ENCODE measurements around the gene WDR7.
A peak's percentile ranks its signal among the peaks of the same experiment; 100 is the strongest.

Gene WDR7

GRCh38 chr18:56722518-56722917 lies 71.4 kb downstream of the WDR7 start:
- DNase-seq (ENCODE audit: low spot score) = no peak

GRCh38 chr18:56723068-56723467 lies 71.9 kb downstream of the WDR7 start:
- no peak for DNase-seq (ENCODE audit: low spot score)

GRCh38 chr18:56723706-56724105 lies 72.5 kb downstream of the WDR7 start:
- no peak for DNase-seq (ENCODE audit: low spot score)

- DNase-seq (ENCODE audit: low spot score) = no peak
These were observed 75.7 kb downstream of the WDR7 start for GRCh38 chr18:56726906-56727305.

GRCh38 chr18:56727399-56727798 lies 76.2 kb downstream of the WDR7 start:
- no peak for DNase-seq (ENCODE audit: low spot score)

- DNase-seq (ENCODE audit: low spot score) = no peak
These were observed 77.6 kb downstream of the WDR7 start for GRCh38 chr18:56728741-56729140.

- no peak for DNase-seq (ENCODE audit: low spot score)
These were observed 87.0 kb downstream of the WDR7 start for GRCh38 chr18:56738184-56738583.

- DNase-seq (ENCODE audit: low spot score) = no peak
These were observed 88.6 kb downstream of the WDR7 start for GRCh38 chr18:56739731-56740130.

- DNase-seq (ENCODE audit: low spot score) = no peak
These were observed 89.5 kb downstream of the WDR7 start for GRCh38 chr18:56740645-56741044.

GRCh38 chr18:56741685-56742084 lies 90.5 kb downstream of the WDR7 start:
- no peak for DNase-seq (ENCODE audit: low spot score)

- DNase-seq (ENCODE audit: low spot score) = no peak
These were observed 92.0 kb downstream of the WDR7 start for GRCh38 chr18:56743115-56743514.

- DNase-seq (ENCODE audit: low spot score) = no peak
These were observed 96.0 kb downstream of the WDR7 start for GRCh38 chr18:56747032-56747658.

- no peak for DNase-seq (ENCODE audit: low spot score)
These were observed 96.7 kb downstream of the WDR7 start for GRCh38 chr18:56747857-56748256.

GRCh38 chr18:56748698-56749268 lies 97.6 kb downstream of the WDR7 start:
- peak; percentile 66 for DNase-seq (ENCODE audit: low spot score)

GRCh38 chr18:56756966-56757365 lies 105.8 kb downstream of the WDR7 start:
- no peak for DNase-seq (ENCODE audit: low spot score)

GRCh38 chr18:56770097-56770496 lies 118.9 kb downstream of the WDR7 start:
- no peak for DNase-seq (ENCODE audit: low spot score)

- no peak for DNase-seq (ENCODE audit: low spot score)
These were observed 119.7 kb downstream of the WDR7 start for GRCh38 chr18:56770873-56771272.

GRCh38 chr18:56775701-56776100 lies 124.5 kb downstream of the WDR7 start:
- no peak for DNase-seq (ENCODE audit: low spot score)

- DNase-seq (ENCODE audit: low spot score) = no peak
These were observed 136.2 kb downstream of the WDR7 start for GRCh38 chr18:56787390-56787789.

- peak; percentile 30 for DNase-seq (ENCODE audit: low spot score)
These were observed 138.1 kb downstream of the WDR7 start for GRCh38 chr18:56789004-56789888.

- DNase-seq (ENCODE audit: low spot score) = no peak
These were observed 138.7 kb downstream of the WDR7 start for GRCh38 chr18:56789889-56790180.

GRCh38 chr18:56795381-56795780 lies 144.2 kb downstream of the WDR7 start:
- DNase-seq (ENCODE audit: low spot score) = no peak

GRCh38 chr18:56799756-56800155 lies 148.6 kb downstream of the WDR7 start:
- no peak for DNase-seq (ENCODE audit: low spot score)

All from RKO (cell line).